ENCODE data around the gene GABRG3. TPM values are rescaled to one million over a fixed set of nuclear protein-coding genes. Genes with fewer than 3 reads are reported as not detected.

GABRG3 gene
- total RNA-seq, 1 donor, result not detected

- H3K4me3 ChIP-seq (ENCODE audit: low read depth, low read length), result no peak overlapping the region
- TF ChIP-seq CTCF (IDR thresholded peaks at IDR 0.05; ENCODE audit: insufficient read depth, low read depth, low read length), result no peak
- no peak for DNase-seq (ENCODE audit: low read depth)
Observed at GRCh38 chr15:26954403-26954802, 16.6 kb upstream of the GABRG3 start.

- H3K4me3 ChIP-seq (ENCODE audit: low read depth, low read length), result no peak overlapping the region
- TF ChIP-seq CTCF (IDR thresholded peaks at IDR 0.05; ENCODE audit: insufficient read depth, low read depth, low read length), result no peak
- no peak for DNase-seq (ENCODE audit: low read depth)
Observed at GRCh38 chr15:26967719-26968269, 3.2 kb upstream of the GABRG3 start.

GRCh38 chr15:26968806-26969205 is 2.2 kb upstream of the GABRG3 start:
- TF ChIP-seq CTCF (IDR thresholded peaks at IDR 0.05; ENCODE audit: insufficient read depth, low read depth, low read length), result no peak
- no peak for DNase-seq (ENCODE audit: low read depth)
- no peak overlapping the region for H3K4me3 ChIP-seq (ENCODE audit: low read depth, low read length)

GRCh38 chr15:26971271-26972018 is 464 bp downstream of the GABRG3 start:
- TF ChIP-seq CTCF (IDR thresholded peaks at IDR 0.05; ENCODE audit: insufficient read depth, low read depth, low read length), result no peak
- no peak overlapping the region for H3K4me3 ChIP-seq (ENCODE audit: low read depth, low read length)
- no peak for DNase-seq (ENCODE audit: low read depth)

GRCh38 chr15:26972636-26973035 is 1.7 kb downstream of the GABRG3 start:
- no peak for TF ChIP-seq CTCF (IDR thresholded peaks at IDR 0.05; ENCODE audit: insufficient read depth, low read depth, low read length)
- no peak overlapping the region for H3K4me3 ChIP-seq (ENCODE audit: low read depth, low read length)
- DNase-seq (ENCODE audit: low read depth), result no peak

- no peak overlapping the region for H3K4me3 ChIP-seq (ENCODE audit: low read depth, low read length)
- DNase-seq (ENCODE audit: low read depth), result no peak
- TF ChIP-seq CTCF (IDR thresholded peaks at IDR 0.05; ENCODE audit: insufficient read depth, low read depth, low read length), result no peak
Observed at GRCh38 chr15:26974120-26974780, 3.3 kb downstream of the GABRG3 start.
